Pons (tissue), 1 donor: Measurements from ENCODE around the gene ZNF423.

ENCODE experiments used
- DNase-seq: peaks from one replicate; pipeline ENCODE4 v3.0.0-alpha.2; 2016; ENCODE audit warnings: low spot score

Gene ZNF423

DNA sequence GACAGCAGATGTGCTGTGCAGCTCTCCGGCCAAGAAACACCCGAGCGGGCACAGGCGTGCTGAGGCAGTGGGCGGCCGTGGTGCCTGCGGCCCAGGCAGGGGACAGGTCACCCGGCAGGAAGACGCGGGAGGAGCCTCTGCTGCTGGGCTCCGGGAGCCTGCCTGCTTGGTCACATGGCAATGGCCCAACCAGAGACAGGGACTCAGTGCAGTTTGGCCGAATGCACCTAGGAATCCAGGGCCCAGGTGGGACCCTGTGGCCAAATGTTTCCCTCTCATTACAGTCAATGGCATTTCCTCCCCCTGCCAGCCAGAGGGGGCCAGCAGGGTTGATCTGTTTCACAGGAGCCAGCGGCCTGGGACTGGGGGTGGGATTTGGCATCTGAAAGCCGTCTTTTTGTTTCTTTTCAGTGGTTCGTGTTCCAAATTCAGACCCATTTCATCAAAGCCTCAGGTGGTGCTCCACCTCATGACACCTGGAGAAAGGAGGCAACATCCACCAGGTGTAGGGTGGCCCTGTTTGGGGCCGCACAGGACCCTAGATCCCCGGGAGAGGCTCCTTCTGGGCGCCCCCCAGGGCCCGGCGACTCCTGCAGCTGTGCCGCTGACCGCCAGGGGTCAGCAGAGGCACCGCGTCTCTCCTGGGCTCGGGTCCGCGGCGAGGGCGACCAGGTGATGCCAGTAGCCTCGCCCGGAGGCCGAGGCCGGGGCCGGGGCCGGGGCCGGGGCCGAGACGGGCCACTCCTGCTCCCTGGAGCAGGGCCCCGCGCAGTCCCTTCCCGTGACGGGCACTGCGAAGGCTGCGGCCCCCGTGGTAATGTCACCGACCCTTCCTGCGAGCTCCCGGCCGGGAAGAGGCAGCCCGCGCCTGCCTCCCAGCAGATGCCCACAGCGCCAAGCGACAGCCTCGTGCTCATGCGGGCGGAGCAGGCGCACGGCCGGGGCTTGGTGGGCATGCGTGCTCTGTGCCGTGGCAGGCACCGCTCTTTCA, 363.8 kb downstream of the ZNF423 start:
- DNase-seq, result peak; percentile 13

DNA sequence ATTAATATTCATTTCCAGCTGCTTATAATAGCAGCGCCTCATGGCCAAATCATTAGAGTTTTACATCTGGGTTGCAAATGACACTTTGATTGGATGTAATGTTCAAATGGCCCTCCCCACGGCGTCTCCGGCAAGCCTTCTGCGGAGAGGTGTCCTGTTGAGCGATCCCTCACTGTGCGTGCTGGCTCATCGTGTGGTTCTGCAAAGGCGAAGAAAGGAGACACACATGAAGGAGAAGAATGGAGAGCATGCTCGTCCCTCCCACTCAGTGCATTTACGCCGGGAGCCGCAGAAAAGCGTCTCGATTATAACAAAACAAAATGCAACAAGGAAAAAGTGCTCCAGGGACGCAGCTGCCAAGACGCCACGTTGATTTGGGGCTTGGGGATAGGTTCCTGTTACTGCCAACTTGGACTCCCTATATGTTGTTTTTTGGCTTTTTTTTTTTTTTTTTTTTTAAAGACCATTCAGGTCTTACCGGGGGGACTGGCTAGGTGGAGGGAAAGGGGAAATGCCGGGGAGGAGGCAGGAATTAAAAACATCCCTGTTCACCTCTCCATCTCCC, 364.7 kb downstream of the ZNF423 start:
- DNase-seq, result no peak

DNA sequence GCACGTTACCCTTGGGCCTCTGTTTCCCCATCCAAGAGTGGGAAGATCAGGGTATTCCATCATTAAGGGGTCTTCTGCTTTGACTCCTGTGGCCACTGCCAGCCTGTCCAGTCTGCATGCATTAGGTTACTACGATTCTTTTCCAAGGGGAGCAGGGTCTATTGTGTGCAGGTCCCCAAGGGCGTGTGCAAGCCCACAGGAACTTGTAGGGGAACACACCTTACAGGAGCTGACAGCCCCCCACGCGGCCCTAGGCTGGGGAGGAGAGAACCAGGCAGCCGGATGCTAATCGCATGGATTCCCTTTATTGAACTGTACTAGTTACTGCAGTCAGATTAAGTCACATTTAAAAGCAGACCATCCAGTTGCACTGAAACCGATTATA, 365.6 kb downstream of the ZNF423 start:
- DNase-seq, result no peak

DNA sequence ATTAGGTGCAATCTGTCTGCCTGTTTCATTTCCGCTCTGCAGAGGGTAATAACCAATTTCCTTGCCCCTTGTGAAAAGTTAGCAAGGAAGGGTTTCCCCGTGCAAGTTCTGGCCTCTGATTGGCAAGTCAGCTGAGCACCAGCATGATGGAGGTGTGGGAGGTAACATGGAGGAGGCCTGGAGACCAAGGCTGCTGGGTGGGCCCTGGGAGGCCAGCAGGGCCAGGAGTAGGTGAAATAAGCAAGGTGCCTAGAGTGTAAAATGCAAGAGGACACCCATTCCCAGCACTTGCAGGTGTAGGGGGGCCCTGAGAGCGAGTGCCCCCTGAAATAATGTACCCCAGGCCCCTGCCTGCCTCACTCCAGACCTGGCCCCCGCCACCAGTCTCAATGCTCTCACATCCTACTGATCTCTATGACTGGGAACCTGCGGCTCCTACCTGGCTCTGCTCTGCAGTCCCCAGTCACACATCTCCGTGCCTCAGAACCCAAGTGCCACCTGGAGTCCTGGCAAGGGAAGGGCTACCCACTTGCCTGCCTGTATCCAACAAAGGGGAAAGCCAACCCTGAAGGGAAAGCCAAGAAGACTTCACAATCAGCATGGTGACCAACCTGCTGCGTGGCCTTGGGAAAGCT, 366.1 kb downstream of the ZNF423 start:
- DNase-seq, result no peak

DNA sequence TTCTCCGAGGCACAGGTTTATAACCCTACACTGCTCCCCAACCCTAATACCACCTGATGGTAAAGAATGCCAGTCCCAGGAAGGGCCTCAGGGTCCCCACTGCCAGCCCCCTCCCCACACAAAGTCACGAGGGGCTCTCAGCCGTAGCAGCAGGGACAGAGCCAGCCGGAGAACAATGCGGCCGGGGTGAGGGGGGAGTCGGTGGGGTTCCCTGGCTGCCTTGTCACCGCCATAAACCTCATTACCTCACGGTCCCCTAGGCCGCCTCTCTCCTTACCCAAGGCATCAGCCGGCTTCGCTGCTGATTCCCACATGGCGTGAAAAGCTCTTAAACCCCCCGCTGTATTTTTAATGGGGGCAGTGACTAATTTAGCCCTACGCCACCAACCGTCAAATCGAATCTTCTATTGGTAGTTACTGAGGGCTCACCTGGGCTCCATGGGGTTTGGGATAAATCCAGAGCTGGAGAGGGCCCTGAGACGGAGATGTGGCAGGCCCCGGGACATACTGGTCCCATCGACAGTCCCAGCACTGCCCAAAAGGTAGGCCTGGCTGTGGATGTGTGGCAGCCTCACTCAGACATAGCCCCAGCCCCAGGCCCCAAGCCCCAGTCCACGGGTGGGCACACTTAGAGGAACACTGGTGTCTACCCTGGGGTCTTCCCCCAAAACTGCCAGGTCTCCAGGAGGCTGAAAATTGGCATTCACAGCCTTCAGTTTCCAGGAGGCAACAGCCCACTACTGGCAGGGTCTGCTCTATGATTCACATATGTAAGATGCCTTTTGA, 367.0 kb downstream of the ZNF423 start:
- no peak for DNase-seq

DNA sequence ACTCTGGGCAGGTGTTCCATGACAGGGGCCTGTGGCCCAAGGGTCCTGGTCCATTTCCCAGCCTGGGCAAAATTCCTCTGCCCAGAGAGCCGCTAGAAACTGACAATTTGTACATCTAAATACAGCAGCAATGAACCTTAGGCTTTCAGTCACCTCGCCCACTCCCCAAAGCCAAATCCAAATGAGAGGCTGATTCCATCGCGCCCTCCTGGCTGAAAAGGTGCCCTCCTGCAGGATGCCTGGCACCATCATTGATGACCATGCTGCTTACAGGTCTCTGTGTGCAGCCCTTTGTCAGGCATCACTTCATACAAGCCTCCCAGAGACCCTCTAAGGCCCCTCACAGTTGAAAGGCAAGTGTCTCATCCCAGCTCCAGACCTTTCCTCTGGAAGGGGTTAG, 367.6 kb downstream of the ZNF423 start:
- DNase-seq, result no peak

DNA sequence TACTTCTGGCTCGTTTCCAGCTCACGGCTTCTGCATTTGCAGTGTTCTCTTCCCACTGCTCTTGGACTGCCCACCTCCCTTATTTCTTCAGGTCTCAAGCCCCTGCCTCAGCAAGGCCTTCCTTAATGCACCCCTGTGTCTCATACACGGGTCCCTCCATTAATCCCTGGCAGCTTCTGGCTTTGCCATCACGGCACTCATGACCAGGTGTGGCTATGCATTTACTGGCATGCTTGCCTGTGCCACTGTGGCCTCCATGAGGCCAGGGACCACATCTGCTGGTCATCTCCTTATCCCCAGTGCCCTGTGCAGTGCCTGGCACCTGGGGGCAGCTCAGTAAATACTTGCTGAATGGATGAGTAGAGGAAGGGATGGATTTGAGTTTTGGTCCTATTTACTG, 368.2 kb downstream of the ZNF423 start:
- DNase-seq, result no peak

DNA sequence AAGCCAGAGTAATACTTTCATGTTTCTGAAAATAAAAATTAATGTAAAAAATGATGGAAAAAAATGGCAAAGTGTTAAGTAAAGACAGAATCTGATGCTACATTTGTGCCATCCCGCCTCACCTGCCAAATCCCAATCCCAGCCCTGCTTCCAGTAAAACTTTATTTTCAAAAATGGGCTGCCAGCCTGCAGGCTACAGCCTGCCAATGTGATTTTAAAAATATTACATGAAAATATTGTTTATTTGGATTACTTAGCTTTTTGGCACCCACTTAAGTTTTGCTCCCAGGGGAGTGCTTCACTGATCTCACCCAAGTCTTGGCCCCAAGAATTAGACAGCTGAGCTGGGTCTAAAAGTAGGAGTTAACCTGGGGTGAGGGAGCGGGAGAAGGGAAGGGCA, 369.5 kb downstream of the ZNF423 start:
- no peak for DNase-seq

DNA sequence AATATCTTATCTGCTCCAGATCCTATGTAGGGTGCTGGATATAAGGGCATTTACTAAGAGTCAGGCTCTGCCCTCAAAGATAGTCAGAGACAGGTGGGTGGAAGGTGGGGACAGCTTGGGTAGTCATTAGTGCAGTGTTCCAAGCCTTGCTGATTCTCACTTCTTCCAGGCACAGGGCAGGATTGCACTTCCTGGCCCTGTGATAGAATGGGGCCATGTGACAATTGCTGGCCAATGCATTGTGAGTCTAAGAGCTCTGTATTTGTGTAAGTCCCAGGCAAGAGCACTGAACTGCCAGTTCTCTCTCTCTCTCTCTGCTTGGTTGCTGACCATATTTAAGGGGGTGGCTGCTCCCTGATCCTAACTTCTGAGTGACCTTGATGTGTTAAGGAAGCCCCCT, 370.2 kb downstream of the ZNF423 start:
- DNase-seq, result no peak

DNA sequence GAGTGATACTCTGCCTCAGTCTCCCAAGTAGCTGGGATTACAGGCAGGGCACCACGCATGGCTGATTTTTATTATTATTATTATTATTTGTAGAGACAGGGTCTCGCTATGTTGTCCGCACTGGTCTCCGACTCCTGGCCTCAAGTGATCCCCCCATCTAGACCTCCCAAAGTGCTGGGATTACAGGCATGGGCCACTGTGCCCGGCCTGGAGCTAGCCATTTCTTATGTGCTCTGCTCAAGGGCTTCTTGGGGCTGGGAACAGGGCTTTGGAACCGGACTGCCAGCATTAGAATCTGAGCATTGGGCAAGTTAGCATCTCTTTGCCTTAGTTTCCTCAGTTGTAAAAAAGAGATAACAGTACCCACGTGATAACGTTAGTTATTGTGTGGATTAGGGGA, 371.0 kb downstream of the ZNF423 start:
- DNase-seq, result no peak

DNA sequence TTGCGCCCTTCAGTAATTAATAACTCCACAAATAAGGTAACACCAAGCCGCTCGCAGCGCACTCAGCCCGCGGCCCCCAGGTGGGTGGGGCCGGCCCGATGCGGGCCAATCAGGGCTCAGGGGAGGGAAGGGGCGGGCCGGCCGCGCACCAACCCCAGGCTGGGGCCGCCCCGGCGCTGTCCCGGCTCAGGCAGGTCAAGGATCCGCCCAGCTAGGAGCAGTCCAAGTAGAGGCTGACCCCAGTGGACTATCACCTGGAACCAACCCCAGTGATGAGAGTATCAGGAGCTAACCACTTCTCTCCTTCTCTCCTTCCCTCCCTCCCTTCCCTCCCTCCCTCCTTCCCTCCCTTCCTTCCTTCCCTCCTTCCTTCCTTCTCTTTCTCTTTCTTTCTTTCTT, 371.5 kb downstream of the ZNF423 start:
- DNase-seq, result peak; percentile 21

DNA sequence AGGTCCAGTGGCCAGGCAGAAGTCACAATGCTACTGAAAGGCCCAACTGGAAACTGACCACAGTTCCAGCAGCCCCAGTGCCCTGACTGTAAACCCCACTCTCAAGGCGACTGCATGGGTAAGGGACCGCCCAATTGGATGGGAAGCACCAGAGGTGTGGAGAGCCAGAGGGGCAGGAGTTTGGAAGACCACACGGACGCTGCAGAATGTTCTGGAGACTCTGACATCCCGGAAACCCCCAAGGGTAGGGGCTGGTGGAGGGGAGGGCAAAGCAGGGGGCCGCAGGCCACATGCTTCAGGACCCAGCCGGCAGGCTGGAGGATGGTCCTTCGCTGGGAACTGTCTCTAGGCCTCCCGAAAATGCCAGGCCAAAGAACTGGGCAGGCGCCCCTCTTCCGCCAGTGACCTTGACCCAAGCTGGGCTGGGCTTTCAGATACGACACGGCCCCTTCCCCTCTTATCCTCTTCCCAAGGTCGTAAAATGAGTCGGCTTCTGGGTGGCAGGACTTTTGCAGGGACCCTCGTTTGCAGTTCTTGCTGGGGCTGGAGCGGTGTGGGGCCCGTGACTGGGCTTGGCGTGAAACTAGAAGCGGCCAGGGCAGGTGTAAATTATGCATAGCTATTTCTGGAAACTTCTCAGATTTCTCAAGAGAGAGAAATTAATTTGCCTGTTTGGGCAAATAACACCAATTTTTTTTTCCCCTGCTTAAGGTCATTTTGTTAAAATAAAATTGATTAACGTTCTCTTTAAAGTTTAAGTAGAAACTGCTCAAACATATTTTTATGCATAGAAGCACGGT, 372.1 kb downstream of the ZNF423 start:
- DNase-seq, result no peak

DNA sequence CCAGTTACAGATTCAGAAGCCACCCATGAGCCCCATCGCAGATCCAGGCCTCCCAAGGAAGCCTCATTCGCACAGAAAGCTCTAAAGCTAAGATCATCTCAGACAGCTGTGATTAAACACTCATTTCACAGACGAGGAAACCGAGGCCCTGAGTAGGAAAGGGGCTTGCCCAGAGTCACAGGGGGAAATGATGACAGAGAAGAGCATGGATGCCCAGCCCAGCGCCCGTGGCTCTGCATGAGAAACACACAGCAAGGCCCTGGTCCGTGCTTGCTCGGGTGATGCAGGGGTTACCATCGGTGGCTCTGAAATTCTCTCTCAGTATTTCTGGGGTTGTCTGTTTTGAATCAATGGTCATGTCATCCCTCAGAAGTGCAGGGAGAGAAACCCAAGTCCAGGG, 372.7 kb downstream of the ZNF423 start:
- no peak for DNase-seq

DNA sequence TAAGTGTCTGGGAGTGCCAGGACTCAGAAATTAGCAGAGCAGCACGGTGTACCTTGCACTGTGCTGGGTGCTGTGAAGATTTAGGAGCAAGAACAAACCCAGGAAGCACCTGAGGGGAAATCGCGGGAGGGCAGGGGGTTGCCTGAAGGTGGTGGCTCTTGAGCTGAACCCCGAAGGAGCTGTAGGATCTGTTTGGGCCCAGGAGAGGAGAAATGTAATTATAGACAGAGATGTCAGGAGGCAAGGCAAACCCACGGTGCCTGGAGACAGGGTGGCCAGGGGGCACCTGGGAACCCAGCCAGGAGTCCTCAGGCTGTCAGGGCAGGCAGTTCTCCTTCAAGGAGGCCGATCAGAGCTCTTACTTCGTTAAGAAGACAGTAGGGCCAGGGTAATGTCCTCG, 373.2 kb downstream of the ZNF423 start:
- no peak for DNase-seq

DNA sequence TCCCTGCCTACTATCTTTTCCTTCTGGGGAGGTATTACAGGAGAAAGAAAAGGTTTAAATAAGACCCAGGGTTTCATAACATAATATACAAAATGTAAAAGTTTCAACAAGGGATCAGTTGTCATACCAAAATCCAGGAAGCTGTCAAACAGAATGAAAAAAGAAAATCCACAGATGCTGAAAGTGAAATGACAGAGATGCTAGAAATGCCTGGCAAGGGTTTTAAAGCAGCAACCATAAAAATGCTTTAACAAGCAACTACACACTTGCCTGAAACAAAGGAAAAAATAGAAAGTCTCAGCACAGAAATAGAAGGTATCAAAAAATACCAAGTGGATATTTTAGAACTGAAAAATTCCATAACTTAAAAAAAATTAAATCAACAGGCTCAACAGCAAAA, 377.3 kb downstream of the ZNF423 start:
- DNase-seq, result no peak

DNA sequence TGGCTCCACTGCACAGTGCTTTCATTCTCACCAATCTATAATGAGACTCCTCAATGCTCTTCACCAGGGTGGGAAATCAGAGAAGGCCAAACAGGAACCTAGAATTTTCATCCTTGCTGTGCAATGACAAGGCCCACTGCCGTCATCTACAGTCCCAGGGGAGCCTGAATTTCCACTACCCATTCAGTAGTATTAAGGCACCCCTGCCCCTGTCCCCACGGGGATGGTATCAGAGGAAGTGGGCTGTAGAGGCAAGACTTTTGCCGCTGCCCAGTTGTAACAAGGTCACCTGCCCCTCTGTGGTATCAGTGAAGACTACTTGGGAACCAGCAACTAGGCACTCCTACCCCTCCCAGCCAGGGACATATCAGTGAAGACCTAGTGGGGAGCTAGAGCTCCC, 377.8 kb downstream of the ZNF423 start:
- DNase-seq, result no peak

DNA sequence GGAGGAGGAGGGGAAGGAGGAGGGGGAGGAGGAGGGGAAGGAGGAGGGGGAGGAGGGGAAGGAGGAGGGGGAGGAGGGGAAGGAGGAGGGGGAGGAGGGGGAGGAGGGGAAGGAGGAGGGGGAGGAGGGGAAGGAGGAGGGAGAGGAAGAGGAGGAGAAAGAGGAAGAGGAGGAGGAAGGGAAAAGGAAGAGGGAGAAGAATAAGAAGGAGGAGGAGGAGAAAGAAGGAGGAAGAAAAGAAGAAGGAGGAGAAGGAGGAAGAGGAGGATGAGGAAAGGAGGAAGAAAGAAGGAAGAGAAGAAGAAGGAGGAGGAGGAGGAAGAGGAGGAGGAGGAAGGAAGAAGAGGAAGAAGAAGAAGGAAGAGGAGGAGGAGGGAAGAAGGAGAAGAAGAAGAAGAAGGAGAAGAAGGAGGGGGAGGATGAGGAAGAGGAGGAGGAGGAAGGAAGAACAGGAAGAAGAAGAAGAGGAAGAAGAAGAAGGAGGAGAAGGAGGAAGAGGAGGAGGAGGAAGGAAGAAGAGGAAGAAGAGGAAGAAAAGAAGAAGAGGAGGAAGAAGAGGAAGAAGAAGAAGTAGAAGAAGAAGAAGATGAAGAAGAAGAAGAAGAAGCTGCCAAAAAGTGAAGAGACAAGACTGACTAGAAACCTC, 378.5 kb downstream of the ZNF423 start:
- DNase-seq, result no peak

DNA sequence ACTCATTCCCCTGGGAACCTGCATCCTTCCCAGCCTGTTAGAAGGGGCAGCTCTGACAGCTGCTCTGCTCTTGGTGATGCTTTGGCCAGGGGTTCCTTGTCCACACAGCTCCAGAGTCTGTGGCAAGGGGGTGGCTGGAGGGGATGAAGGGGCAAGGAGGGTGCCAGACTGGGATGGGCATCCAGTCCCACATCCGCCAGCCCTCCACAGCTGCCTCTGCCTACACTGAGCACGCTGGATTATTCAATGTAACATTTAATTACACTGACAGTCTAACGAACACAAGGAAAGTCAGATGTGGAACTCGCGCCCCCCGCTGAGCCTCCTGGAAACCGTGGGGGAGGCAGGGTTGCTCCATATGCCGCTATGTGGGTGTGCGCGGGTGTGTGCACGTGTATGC, 381.2 kb downstream of the ZNF423 start:
- no peak for DNase-seq

DNA sequence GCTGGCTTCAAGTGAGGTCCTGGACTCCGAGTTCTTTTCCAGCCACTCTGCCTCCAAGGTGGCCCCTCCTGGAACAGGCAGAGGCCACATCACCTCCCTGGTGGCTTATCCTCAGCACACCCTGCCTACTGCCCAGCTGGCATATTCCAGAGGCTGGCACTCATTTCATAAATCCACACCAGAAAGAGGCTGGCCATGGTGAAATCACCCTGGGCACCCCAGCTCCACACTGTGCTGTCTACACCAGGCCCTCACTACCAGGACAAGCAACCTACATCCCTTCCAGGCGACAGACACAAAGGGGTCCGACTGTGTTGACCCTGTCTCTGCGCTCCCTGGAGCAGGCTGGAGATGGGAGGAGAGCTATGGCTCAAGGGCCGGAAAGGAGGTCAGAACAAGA, 382.1 kb downstream of the ZNF423 start:
- DNase-seq, result no peak

DNA sequence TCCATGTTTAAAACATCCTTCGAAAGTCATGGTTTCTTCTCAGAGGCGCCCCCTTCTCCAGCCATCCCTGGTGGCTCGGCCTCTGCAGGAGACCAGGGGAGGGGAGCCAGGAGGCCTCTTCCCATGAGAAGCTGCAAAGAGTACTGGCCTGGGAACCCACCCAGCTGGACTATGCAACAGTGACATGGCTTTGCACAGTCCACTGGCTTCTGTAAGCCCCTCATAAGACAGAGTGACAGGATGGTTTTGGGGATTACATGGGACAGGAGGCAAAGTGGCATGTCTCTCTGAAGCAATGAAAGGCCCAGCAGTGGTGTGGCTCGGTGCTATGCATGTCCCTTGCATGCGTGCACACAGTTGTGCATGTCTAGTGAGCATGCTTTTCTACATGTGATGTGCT, 382.8 kb downstream of the ZNF423 start:
- no peak for DNase-seq

DNA sequence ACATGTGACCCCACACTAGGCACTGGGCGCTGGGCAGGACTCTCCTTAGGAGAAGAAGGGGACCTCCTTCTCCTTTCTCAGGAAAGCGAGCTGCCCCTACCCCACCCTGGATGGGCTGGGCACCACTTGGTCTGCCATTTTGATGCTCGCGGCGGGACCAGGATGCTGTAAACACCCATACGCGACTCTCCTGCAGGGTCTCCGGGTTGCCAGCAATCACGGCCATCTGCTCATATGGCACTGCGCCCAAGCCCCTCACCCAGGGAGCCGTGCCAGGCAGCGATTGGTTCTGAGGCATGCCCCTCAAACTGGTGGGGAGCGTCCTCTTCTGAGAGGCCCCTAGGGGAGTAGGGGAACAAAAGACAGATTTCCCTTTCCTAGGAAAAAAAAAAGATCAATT, 383.3 kb downstream of the ZNF423 start:
- no peak for DNase-seq
